PC-3 (cell line): ENCODE data around the gene PIR.

Source experiments
- CTCF ChIP-seq: fragments of 300-600 bp; sonication (generic); conservative IDR thresholded peaks from 2 replicates; pipeline ENCODE4 v1.5.1; 2017; ENCODE audit warnings: antibody characterized with exemption, low read depth, mild to moderate bottlenecking, low read length
- EZH2phosphoT487 ChIP-seq: fragments of 300-600 bp; sonication (generic); IDR thresholded peaks from 2 replicates; pipeline ENCODE4 v1.6.1; 2018; ENCODE audit warnings: mild to moderate bottlenecking, antibody characterized with exemption, low read length, borderline replicate concordance

DNA sequence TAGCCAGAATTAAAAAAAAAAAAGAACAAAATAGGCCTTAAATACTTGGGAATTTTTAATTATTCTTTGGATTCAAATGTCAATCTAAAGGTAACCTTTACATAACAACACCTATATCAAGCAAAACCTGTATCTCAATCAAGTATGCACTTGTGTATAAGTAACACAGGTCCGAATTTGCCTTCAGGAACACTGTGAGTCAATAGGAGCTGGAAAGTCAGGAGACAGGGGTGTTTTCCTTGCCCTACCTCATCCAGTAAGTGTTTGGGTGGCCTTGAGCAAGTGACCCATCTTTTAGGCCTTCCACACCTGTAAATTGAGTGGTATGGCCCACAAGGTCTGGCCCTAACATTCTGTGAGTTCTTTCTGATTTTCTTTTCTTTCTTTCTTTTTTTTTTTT lies 68.1 kb downstream of the PIR start:
- TF ChIP-seq EZH2phosphoT487 (no peak), CTCF (no peak)
